ENCODE measurements around the gene TRAPPC5.
A peak's percentile ranks its signal among the peaks of the same experiment; 100 is the strongest.

TRAPPC5 gene

GRCh38 chr19:7646426-7646700, 34.3 kb upstream of the TRAPPC5 start:
- DNase-seq = no peak

- DNase-seq = no peak
These were observed 33.5 kb upstream of the TRAPPC5 start for GRCh38 chr19:7647156-7647555.

GRCh38 chr19:7648265-7649014, 32.2 kb upstream of the TRAPPC5 start:
- no peak for DNase-seq

- no peak for DNase-seq
These were observed 30.5 kb upstream of the TRAPPC5 start for GRCh38 chr19:7650148-7650547.

- DNase-seq = peak; percentile 81 to 84
These were observed 28.5 kb upstream of the TRAPPC5 start for GRCh38 chr19:7652061-7652641.

GRCh38 chr19:7654401-7654800, 26.2 kb upstream of the TRAPPC5 start:
- no peak for DNase-seq

- no peak for DNase-seq
These were observed 25.1 kb upstream of the TRAPPC5 start for GRCh38 chr19:7655581-7655980.

GRCh38 chr19:7657131-7657751, 23.4 kb upstream of the TRAPPC5 start:
- DNase-seq = no peak

- peak in 1 of 2 experiments; percentile 29 for DNase-seq
These were observed 22.4 kb upstream of the TRAPPC5 start for GRCh38 chr19:7658219-7658686.

- no peak for DNase-seq
These were observed 18.7 kb upstream of the TRAPPC5 start for GRCh38 chr19:7661744-7662538.

- DNase-seq = no peak
These were observed 18.0 kb upstream of the TRAPPC5 start for GRCh38 chr19:7662657-7663056.

- DNase-seq = no peak
These were observed 16.9 kb upstream of the TRAPPC5 start for GRCh38 chr19:7663706-7664105.

- no peak for DNase-seq
These were observed 15.6 kb upstream of the TRAPPC5 start for GRCh38 chr19:7665076-7665475.

- no peak for DNase-seq
These were observed 11.8 kb upstream of the TRAPPC5 start, which contains the start of gene RETN for GRCh38 chr19:7668842-7669241. Gene RETN (plus strand): TSS chr19:7669049. CDS start chr19:7669327, 278 bp downstream.

- no peak for DNase-seq
These were observed 11.0 kb upstream of the TRAPPC5 start for GRCh38 chr19:7669641-7670040.

GRCh38 chr19:7670150-7670783, 10.4 kb upstream of the TRAPPC5 start:
- DNase-seq = peak in 1 of 2 experiments; percentile 10

GRCh38 chr19:7670790-7671189, 9.8 kb upstream of the TRAPPC5 start:
- no peak for DNase-seq

- no peak for DNase-seq
These were observed 8.1 kb upstream of the TRAPPC5 start for GRCh38 chr19:7672522-7672921.

GRCh38 chr19:7674010-7675005, 6.3 kb upstream of the TRAPPC5 start:
- no peak for DNase-seq

GRCh38 chr19:7676376-7676775, 4.3 kb upstream of the TRAPPC5 start:
- DNase-seq = no peak

- DNase-seq = no peak
These were observed 3.8 kb upstream of the TRAPPC5 start, which contains the start of gene MCEMP1 for GRCh38 chr19:7676854-7677253. Gene MCEMP1 (plus strand): TSS chr19:7677090. CDS start chr19:7677121, 31 bp downstream.
